Gastroesophageal sphincter (tissue), 3 donors: ENCODE results near the gene CTNNA1.

Experiments
- CTCF ChIP-seq, 4 experiments: fragments of 200-600 bp in 2 of 4; fragments of 450-650 bp in 2 of 4; sonication (generic) in 1 of 4; IDR thresholded peaks; one replicate each; pipeline ENCODE4 v1.5.1; 2017 to 2019; ENCODE audit warnings: antibody characterized with exemption in 4 of 4, mild to moderate bottlenecking in 2 of 4, moderate library complexity in 2 of 4
- EP300 ChIP-seq: sonication (generic); formaldehyde crosslinking; IDR thresholded peaks from one replicate; pipeline ENCODE4 v1.6.1; 2017; ENCODE audit warnings: antibody characterized with exemption, mild to moderate bottlenecking
- POLR2A ChIP-seq, 2 donors: fragments of 450-650 bp; IDR thresholded peaks; one replicate each; pipeline ENCODE4 v1.6.1; 2017; ENCODE audit warnings: antibody characterized with exemption in 2 of 2, mild to moderate bottlenecking in 2 of 2, moderate library complexity in 1 of 2
- POLR2AphosphoS5 ChIP-seq: sonication (generic); formaldehyde crosslinking; IDR thresholded peaks from one replicate; pipeline ENCODE4 v1.6.1; 2017; ENCODE audit warnings: antibody characterized with exemption

- TF ChIP-seq CTCF (IDR thresholded peaks at IDR 0.05) (no peak), POLR2A (IDR thresholded peaks at IDR 0.05) (no peak), POLR2AphosphoS5 (no peak), EP300 (no peak)
Measured at GRCh38 chr5:138748630-138749081, 4.6 kb upstream of the CTNNA1 start.
